IMR-90 (cell line): ENCODE data around the gene LRCH4. TPM values are rescaled to one million over a fixed set of nuclear protein-coding genes. Genes with fewer than 3 reads are reported as not detected.

Experiments used
- ATAC-seq: fragments of 200-7000 bp; cut with Tn5 transposase; 2 replicates; pipeline ENCODE4 v1.9.1; 2020; ENCODE audit warnings: low read depth, mild to moderate bottlenecking, moderate library complexity
- BruUV-seq: library from RNA; stranded (reverse); fragments of 400-500 nt; replicated peaks from 2 replicates; lab custom pipeline; 2021; lab: Mats Ljungman, UMichigan
- CTCF ChIA-PET: fragments of 300-600 bp; formaldehyde crosslinking; extraction: SDS; loops from one replicate; lab custom pipeline; 2021; ENCODE audit warnings: antibody characterized with exemption; lab: Yijun Ruan, JAX
- POLR2A ChIA-PET: fragments of 300-600 bp; sonication (Branson Sonifier 250); formaldehyde crosslinking; loops from one replicate; lab custom pipeline; 2022; ENCODE audit warnings: antibody characterized with exemption; ENCODE audit not compliant: unreplicated experiment; lab: Charles Lee
- DNase-seq: peaks from one replicate; pipeline ENCODE4 v3.0.0; 2013
- H2AFZ ChIP-seq: replicated peaks from 2 replicates; pipeline ENCODE3; 2013; ENCODE audit warnings: low read length, mild to moderate bottlenecking; ENCODE audit not compliant: poor library complexity
- H2AK5ac ChIP-seq: 2 replicates; pipeline ENCODE4 v1.6.1; 2013; ENCODE audit warnings: low read depth, low read length, inconsistent platforms
- H2AK9ac ChIP-seq: replicated peaks from 2 replicates; pipeline ENCODE3; 2013; ENCODE audit warnings: mild to moderate bottlenecking, low read depth, low read length, moderate library complexity; ENCODE audit not compliant: poor library complexity
- H2BK120ac ChIP-seq: 2 replicates; pipeline ENCODE4 v1.6.1; 2013; ENCODE audit warnings: low read depth, low read length, inconsistent platforms
- H2BK15ac ChIP-seq: 3 replicates; pipeline ENCODE4 v1.6.1; 2013; ENCODE audit warnings: low read depth, low read length, inconsistent platforms
- H2BK20ac ChIP-seq: 2 replicates; pipeline ENCODE4 v1.6.1; 2013; ENCODE audit warnings: low read depth, mild to moderate bottlenecking, inconsistent platforms, low read length, moderate library complexity
- H2BK5ac ChIP-seq: 2 replicates; pipeline ENCODE4 v1.6.1; 2013; ENCODE audit warnings: mild to moderate bottlenecking, low read depth, low read length, inconsistent platforms; ENCODE audit not compliant: poor library complexity, severe bottlenecking
- H3K14ac ChIP-seq: replicated peaks from 2 replicates; pipeline ENCODE4 v1.6.1; 2013; ENCODE audit warnings: low read depth, low read length, inconsistent platforms
- H3K18ac ChIP-seq: 2 replicates; pipeline ENCODE4 v1.6.1; 2013; ENCODE audit warnings: low read depth, low read length, control low read depth
- H3K23ac ChIP-seq: 2 replicates; pipeline ENCODE4 v1.6.1; 2013; ENCODE audit warnings: low read depth, low read length, inconsistent platforms
- H3K27ac ChIP-seq: 2 replicates; pipeline ENCODE4 v1.5.1; 2013; ENCODE audit warnings: mild to moderate bottlenecking, control low read depth, low read length; ENCODE audit not compliant: insufficient read depth
- H3K27me3 ChIP-seq: 2 replicates; pipeline ENCODE4 v1.6.1; 2013; ENCODE audit warnings: low read length; ENCODE audit not compliant: control insufficient read depth, insufficient read depth
- H3K36me3 ChIP-seq: 2 replicates; pipeline ENCODE4 v1.6.1; 2013; ENCODE audit warnings: low read length, mixed read lengths; ENCODE audit not compliant: control insufficient read depth, insufficient read depth
- H3K4ac ChIP-seq: 2 replicates; pipeline ENCODE4 v1.6.1; 2013; ENCODE audit warnings: low read depth, low read length, inconsistent platforms
- H3K4me1 ChIP-seq: 2 replicates; pipeline ENCODE4 v1.6.1; 2013; ENCODE audit warnings: low read length, mixed read lengths; ENCODE audit not compliant: control insufficient read depth, insufficient read depth
- H3K4me2 ChIP-seq: 2 replicates; pipeline ENCODE4 v1.6.1; 2013; ENCODE audit warnings: low read depth, mild to moderate bottlenecking, control low read depth, low read length, moderate library complexity
- H3K4me3 ChIP-seq: 2 replicates; pipeline ENCODE4 v1.5.1; 2013; ENCODE audit warnings: low read depth, mild to moderate bottlenecking, control low read depth, low read length, moderate library complexity; ENCODE audit not compliant: insufficient read depth
- H3K56ac ChIP-seq: 2 replicates; pipeline ENCODE4 v1.6.1; 2013; ENCODE audit warnings: low read length, inconsistent platforms; ENCODE audit not compliant: insufficient read depth; ENCODE audit errors: extremely low read depth
- H3K79me1 ChIP-seq, 2 experiments: 2 replicates each; pipeline ENCODE4 v1.6.1; 2013; ENCODE audit warnings: low read length in 2 of 2, inconsistent platforms in 1 of 2, low read depth in 1 of 2
- H3K9ac ChIP-seq: 2 replicates; pipeline ENCODE4 v1.6.1; 2013; ENCODE audit warnings: low read depth, low read length, control low read depth
- H3K9me1 ChIP-seq: 2 replicates; pipeline ENCODE4 v1.6.1; 2013; ENCODE audit warnings: low read length, inconsistent platforms; ENCODE audit not compliant: insufficient read depth
- H3K9me3 ChIP-seq: 2 replicates; pipeline ENCODE4 v1.6.1; 2013; ENCODE audit warnings: low read length; ENCODE audit not compliant: control insufficient read depth, insufficient read depth
- H4K20me1 ChIP-seq: 2 replicates; pipeline ENCODE4 v1.6.1; 2013; ENCODE audit warnings: low read length, inconsistent platforms; ENCODE audit not compliant: insufficient read depth
- H4K5ac ChIP-seq: 2 replicates; pipeline ENCODE4 v1.6.1; 2013; ENCODE audit warnings: mild to moderate bottlenecking, low read depth, low read length, control low read depth
- H4K8ac ChIP-seq, 2 experiments: 2 replicates each; pipeline ENCODE4 v1.6.1; 2013; ENCODE audit warnings: low read depth in 2 of 2, low read length in 2 of 2, control low read depth in 1 of 2, inconsistent platforms in 1 of 2
- H4K91ac ChIP-seq: 2 replicates; pipeline ENCODE4 v1.6.1; 2013; ENCODE audit warnings: low read depth, low read length, inconsistent platforms; ENCODE audit not compliant: insufficient read depth
- MXI1 ChIP-seq: IDR thresholded peaks from 2 replicates; pipeline ENCODE4 v1.6.1; 2012; ENCODE audit warnings: low read depth, mild to moderate bottlenecking, low read length, moderate library complexity, borderline replicate concordance
- RAD21 ChIP-seq: IDR thresholded peaks from 2 replicates; pipeline ENCODE4 v1.6.1; 2012; ENCODE audit warnings: low read length, improper control_type of control experiment
- RFX5 ChIP-seq: IDR thresholded peaks from 2 replicates; pipeline ENCODE4 v1.8.0; 2012; ENCODE audit warnings: low read depth, mild to moderate bottlenecking, low read length, moderate library complexity
- SMC3 ChIP-seq: fragments of 150-350 bp; IDR thresholded peaks from 2 replicates; pipeline ENCODE4 v1.6.1; 2016; ENCODE audit warnings: low read depth, mild to moderate bottlenecking, antibody characterized with exemption, low read length, moderate library complexity
- WGBS, 2 experiments: methylation state at CpG; one replicate each; pipeline versions ENCODE4 v1.1.5 to v1.1.7; 2013; ENCODE audit warnings: missing lambda C conversion rate in 2 of 2; ENCODE audit not compliant: insufficient read length in 1 of 2; ENCODE audit errors: extremely low coverage in 2 of 2; 5-methylcytosine and 5-hydroxymethylcytosine counted together
- dilution Hi-C: fragments of 300-500 bp; cut with HindIII; formaldehyde crosslinking; loops from one replicate; pipeline ENCODE4 v1.14.3; 2018; ENCODE audit warnings: low sequenced_read_pairs; ENCODE audit not compliant: unreplicated experiment
- in situ Hi-C: fragments of 300-500 bp; cut with MboI; formaldehyde crosslinking; loops from 3 replicates; pipeline ENCODE4 v1.14.3; 2019; ENCODE audit warnings: low sequenced_read_pairs, inconsistent platforms, mixed read lengths
- intact Hi-C: fragments of 100-400 bp; cut with micrococcal nuclease; formaldehyde crosslinking; loops from 2 replicates; pipeline ENCODE4 v1.10.0; 2022
- polyA plus RNA-seq, 3 experiments: library from polyadenylated mRNA; depleted of rRNA; stranded (reverse); fragments of >200 nt; gene quantifications; 2 replicates each; pipeline ENCODE4 v1.2.3, GENCODE V29; 2012; ENCODE audit warnings: low replicate concordance in 1 of 3
- total RNA-seq: library from RNA; depleted of rRNA; stranded (reverse); fragments of >200 nt; gene quantifications from 2 replicates; pipeline ENCODE4 v1.2.3, GENCODE V29; 2012
- TF ChIP-seq, protein P1 (sequence below): conservative IDR thresholded peaks from 2 replicates; pipeline ENCODE4 v1.5.1; 2012; ENCODE audit warnings: mild to moderate bottlenecking, low read depth, low read length, improper control_type of control experiment

LRCH4 gene
- total and polyA plus RNA-seq, 2 of the 4 experiments (the other 2 are of a cell fraction) = 5.0 to 41.3 TPM

DNA sequence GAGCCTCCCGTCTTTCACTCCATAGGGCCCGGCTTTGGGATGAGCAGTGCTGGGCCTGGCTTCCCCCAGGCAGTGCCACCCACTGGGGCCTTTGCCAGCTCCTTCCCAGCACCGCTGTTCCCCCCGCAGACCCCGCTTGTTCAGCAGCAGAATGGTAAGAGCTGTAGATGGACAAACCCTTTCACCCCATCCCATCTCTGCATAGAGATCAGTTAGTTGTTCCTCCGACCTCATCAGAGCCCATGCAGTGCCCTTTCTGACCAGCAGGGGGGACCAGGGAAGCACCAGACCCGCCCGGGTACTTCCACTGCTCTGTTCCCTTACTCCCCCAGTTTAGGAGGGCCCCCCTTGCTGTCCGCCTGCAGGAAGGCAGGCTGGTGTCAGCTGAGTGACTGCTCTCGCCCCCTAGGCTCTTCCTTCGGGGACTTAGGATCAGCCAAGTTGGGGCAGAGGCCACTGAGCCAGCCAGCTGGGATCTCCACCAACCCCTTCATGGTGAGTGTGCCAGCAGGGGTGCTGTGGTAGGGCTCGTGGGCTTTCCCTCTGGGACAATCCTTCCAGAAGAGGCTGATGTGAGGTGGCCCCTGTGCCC, 22.0 kb downstream of the LRCH4 start:
- peak overlapping the region; percentile 93 for H2AK9ac ChIP-seq
- H3K14ac ChIP-seq = no peak overlapping the region
- H2BK5ac ChIP-seq = no peak overlapping the region
- no peak overlapping the region; the same call in 1 of the 2 replicates for H2BK20ac ChIP-seq
- peak; percentile 63 for DNase-seq
- H3K36me3 ChIP-seq = no peaks in the 10 kb centered on the region
- no peaks in the 10 kb centered on the region for H3K9me3 ChIP-seq
- H4K5ac ChIP-seq = no peak overlapping the region
- no peak overlapping the region for H3K27ac ChIP-seq
- TF ChIP-seq SMC3 (peak; percentile 84), RAD21 (peak; percentile 84), MXI1 (no peak), RFX5 (no peak)
- TF ChIP-seq, protein P1, sequence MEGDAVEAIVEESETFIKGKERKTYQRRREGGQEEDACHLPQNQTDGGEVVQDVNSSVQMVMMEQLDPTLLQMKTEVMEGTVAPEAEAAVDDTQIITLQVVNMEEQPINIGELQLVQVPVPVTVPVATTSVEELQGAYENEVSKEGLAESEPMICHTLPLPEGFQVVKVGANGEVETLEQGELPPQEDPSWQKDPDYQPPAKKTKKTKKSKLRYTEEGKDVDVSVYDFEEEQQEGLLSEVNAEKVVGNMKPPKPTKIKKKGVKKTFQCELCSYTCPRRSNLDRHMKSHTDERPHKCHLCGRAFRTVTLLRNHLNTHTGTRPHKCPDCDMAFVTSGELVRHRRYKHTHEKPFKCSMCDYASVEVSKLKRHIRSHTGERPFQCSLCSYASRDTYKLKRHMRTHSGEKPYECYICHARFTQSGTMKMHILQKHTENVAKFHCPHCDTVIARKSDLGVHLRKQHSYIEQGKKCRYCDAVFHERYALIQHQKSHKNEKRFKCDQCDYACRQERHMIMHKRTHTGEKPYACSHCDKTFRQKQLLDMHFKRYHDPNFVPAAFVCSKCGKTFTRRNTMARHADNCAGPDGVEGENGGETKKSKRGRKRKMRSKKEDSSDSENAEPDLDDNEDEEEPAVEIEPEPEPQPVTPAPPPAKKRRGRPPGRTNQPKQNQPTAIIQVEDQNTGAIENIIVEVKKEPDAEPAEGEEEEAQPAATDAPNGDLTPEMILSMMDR = peak; percentile 89
- dilution Hi-C loops (no loop called here), in situ Hi-C loops (loop anchor here (5.0 kb wide), 1 partner anchor 92 kb away; no protein-coding TSS in a partner anchor), intact Hi-C loops (loop anchor here (1.0 kb wide), 1 partner anchor 127 kb away; no protein-coding TSS in a partner anchor)
- no CpG with 5 or more reads among the region's 12 CpGs for WGBS, 2 experiments
- POLR2A ChIA-PET = interaction anchor here (0.6 kb wide), 1 partner anchor 20 kb away, joined by 5 read pairs; no protein-coding TSS in a partner anchor
- H3K9me1 ChIP-seq = no peaks in the 10 kb centered on the region; the same call in 1 of the 2 replicates
- no peak overlapping the region for H2BK120ac ChIP-seq
- no peaks in the 10 kb centered on the region for H3K79me1 ChIP-seq
- H4K20me1 ChIP-seq = no peaks in the 10 kb centered on the region
- no TSS peak for BruUV-seq
- no peak overlapping the region for H3K18ac ChIP-seq
- peak overlapping the region; percentile 61; the same call in 1 of the 2 replicates for H2AK5ac ChIP-seq
- H4K8ac ChIP-seq = no peak overlapping the region
- ATAC-seq = peak; percentile 94
- no peak overlapping the region for H2BK15ac ChIP-seq
- H3K23ac ChIP-seq = no peak overlapping the region
- no peak overlapping the region for H3K4me3 ChIP-seq
- H3K4me1 ChIP-seq = peaks cover 2% of the 10 kb centered on the region; the same call in 1 of the 2 replicates
- H3K4me2 ChIP-seq = no peak overlapping the region
- H3K9ac ChIP-seq = no peak overlapping the region
- CTCF ChIA-PET = interaction anchor here (0.5 to 1.5 kb wide), 7 partner anchors 24 to 128 kb away, joined by 3 to 9 read pairs (median 4); no protein-coding TSS in a partner anchor
- H4K91ac ChIP-seq = no peak overlapping the region
- no peak overlapping the region for H3K56ac ChIP-seq
- no peak overlapping the region for H3K4ac ChIP-seq
- H3K27me3 ChIP-seq = no peaks in the 10 kb centered on the region
- H2AFZ ChIP-seq = peak overlapping the region; percentile 81
